Measurements from ENCODE around the gene SNAI1. TPM values are rescaled to one million over a fixed set of nuclear protein-coding genes. Genes with fewer than 3 reads are reported as not detected.
"Not testable (repeated sequence)": the region's sequence is repeated elsewhere in the genome, so short reads cannot be mapped to it uniquely, and the experiment has no call there.

Gene SNAI1
- total RNA-seq, 1 donor from 2014 or later, result 9.7 TPM

DNA sequence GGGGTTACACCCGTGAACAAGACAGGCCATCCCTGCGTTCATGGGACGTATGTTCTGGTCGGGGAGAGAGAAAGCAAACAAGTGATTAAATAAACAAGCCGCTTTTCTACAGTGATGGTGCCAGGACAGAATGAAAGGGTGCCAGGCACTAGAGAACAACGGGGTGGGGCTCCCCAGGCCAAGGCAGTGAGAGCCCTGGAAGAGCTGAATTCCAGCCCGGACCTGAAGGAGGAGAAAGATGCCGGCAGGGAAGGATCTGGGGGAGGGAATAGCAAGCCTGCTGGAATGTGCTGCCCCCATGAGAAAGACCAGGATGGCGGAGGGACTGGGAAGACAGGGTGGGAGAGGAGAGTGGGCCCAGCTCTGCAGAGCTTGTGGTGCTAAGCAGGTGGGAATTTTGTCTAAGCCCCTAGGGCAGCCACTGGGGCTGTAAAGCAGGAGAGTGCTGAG is 7.5 kb downstream of the SNAI1 start:
- H3K4me1 Mint-ChIP-seq, result peaks cover 43% of the 10 kb centered on the region
- no peak overlapping the region for H3K4me3 Mint-ChIP-seq
- H3K9me3 Mint-ChIP-seq, result no peaks in the 10 kb centered on the region
- peak overlapping the region; percentile 90 for H3K27ac Mint-ChIP-seq
- H3K36me3 Mint-ChIP-seq, result no peaks in the 10 kb centered on the region
- no peak for DNase-seq (ENCODE audit: low spot score in 2 of 2, unreplicated experiment in 2 of 2)
- TF ChIP-seq CTCF (IDR thresholded peaks at IDR 0.05; ENCODE audit: unreplicated experiment), result no peak
- no peaks in the 10 kb centered on the region for H3K27me3 Mint-ChIP-seq (ENCODE audit: low read depth)

DNA sequence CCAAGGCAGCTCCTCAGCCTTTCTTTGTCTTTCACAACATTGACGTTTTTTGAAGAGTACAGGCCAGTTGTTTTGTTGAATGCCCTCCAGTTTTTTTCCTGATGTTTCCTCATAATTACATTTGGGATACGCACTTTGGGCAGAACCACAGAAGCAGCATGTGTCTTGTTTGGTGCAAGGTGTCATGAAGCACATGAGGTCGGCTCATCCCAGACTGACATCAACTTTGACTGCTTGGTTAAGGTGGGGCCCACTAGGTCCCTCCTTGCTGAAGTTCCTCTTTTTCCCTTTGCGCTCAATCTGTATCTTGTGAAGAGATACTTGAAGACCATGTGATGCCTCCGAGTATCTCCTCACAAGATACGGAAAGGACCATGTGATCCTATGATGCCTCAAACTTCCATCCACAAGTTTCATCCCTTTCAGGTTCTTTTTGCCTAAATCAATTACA is 10.5 kb downstream of the SNAI1 start:
- DNase-seq (ENCODE audit: low spot score in 2 of 2, unreplicated experiment in 2 of 2), result no peak
- H3K27ac Mint-ChIP-seq, result no peak overlapping the region
- no peak overlapping the region for H3K4me3 Mint-ChIP-seq
- no peaks in the 10 kb centered on the region for H3K36me3 Mint-ChIP-seq
- H3K9me3 Mint-ChIP-seq, result no peaks in the 10 kb centered on the region
- H3K4me1 Mint-ChIP-seq, result peaks cover 29% of the 10 kb centered on the region
- H3K27me3 Mint-ChIP-seq (ENCODE audit: low read depth), result no peaks in the 10 kb centered on the region
- no peak for TF ChIP-seq CTCF (IDR thresholded peaks at IDR 0.05; ENCODE audit: unreplicated experiment)

- no peak overlapping the region for H3K27ac Mint-ChIP-seq
- no peak for TF ChIP-seq CTCF (IDR thresholded peaks at IDR 0.05; ENCODE audit: unreplicated experiment)
- no peaks in the 10 kb centered on the region for H3K36me3 Mint-ChIP-seq
- DNase-seq (ENCODE audit: low spot score in 2 of 2, unreplicated experiment in 2 of 2), result no peak
- H3K4me1 Mint-ChIP-seq, result peaks cover 8% of the 10 kb centered on the region
- H3K9me3 Mint-ChIP-seq, result no peaks in the 10 kb centered on the region
- no peaks in the 10 kb centered on the region for H3K27me3 Mint-ChIP-seq (ENCODE audit: low read depth)
- H3K4me3 Mint-ChIP-seq, result no peak overlapping the region
Measured at GRCh38 chr20:49995586-49995985, 12.8 kb downstream of the SNAI1 start.

DNA sequence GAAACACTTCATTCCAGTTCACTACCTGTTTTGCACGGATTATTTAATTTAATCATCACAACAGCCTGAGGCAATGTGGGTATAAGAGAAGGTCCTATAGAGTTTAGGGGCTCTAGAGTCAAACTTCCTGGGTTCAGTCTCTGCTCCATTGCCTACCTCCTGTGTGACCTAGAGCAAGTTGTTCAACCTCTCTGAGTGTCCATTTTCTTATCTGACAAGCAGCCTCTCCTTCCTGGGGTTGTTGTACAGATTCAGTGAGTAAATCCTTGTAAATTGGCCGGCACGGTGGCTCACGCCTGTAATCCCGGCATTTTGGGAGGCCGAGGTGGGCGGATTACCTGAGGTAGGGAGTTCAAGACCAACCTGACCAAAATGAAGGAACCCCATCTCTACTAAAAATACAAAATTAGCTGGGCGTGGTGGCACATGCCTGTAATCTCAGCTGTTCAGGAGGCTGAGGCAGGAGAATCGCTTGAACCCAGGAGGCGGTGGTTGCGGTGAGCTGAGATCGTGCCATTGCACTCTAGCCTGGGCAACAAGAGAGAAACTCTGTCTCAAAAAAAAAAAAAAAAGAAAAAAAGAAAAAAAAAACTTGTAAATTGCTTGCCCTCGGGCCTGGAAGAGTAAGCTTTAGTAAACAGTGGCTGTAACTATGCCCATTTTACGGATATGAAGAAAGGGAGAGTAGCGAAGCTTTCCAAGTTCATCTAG is 15.9 kb downstream of the SNAI1 start:
- H3K9me3 Mint-ChIP-seq; H3K27me3 Mint-ChIP-seq (ENCODE audit: low read depth); H3K36me3 Mint-ChIP-seq; H3K4me1 Mint-ChIP-seq; H3K4me3 Mint-ChIP-seq; DNase-seq (ENCODE audit: low spot score in 2 of 2, unreplicated experiment in 2 of 2): not testable (repeated sequence)
- peak overlapping the region; percentile 47 for H3K27ac Mint-ChIP-seq

DNA sequence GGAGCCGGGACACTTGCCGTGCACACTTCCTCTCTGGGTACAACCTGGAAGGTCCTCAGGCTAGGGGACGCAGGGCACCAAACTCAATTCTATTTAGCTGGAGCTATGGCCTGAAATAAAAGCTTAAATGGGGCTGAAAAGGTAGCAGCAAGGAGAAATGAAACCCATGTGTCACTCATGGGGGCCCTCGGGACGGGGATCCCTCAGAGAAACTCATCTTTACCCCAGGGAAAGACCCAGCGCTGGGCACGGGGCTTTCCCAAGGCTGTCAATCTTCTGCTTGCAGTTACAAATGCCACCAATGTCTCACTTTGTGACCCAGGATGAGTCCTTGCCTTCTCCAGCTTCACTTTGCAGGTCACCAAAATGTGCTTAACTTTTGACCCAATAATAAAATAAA is 16.5 kb downstream of the SNAI1 start:
- Mint-ChIP-seq H3K27ac (no peak overlapping the region), H3K9me3 (no peaks in the 10 kb centered on the region), H3K27me3 (ENCODE audit: low read depth) (no peaks in the 10 kb centered on the region), H3K36me3 (no peaks in the 10 kb centered on the region), H3K4me3 (no peak overlapping the region), H3K4me1 (no peaks in the 10 kb centered on the region)
- no peak for TF ChIP-seq CTCF (IDR thresholded peaks at IDR 0.05; ENCODE audit: unreplicated experiment)
- no peak for DNase-seq (ENCODE audit: low spot score in 2 of 2, unreplicated experiment in 2 of 2)

DNA sequence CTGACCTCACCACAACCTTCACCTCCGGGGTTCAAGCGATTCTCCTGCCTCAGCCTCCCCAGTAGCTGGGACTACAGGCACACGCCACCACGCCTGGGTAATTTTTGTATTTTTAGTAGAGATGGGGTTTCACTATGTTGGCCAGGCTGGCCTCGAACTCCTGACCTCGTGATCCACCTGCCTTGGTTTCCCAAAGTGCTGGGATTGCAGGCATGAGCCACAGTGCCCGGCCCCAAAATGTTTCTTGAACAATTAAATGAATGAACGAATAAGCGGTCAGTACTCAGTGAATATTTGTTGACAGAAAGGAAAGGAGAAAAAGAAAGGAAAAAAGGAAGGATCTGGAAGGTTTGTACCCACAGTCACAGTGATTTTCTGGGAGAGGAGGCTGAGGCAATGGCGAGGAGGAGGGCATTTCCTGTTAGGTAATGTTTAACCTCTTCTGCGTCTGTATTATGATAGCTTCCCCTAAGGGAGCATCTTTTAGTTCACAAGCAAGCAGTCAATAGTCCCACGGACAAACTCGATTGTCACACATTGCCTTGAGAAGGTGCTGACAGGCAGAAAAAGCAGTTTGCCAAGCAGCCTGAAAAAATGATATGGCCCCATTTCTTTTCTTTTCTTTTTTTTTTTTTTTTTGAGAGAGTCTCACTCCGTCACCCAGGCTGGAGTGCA is 17.9 kb downstream of the SNAI1 start:
- not testable (repeated sequence) for H3K4me3 Mint-ChIP-seq; DNase-seq (ENCODE audit: low spot score in 2 of 2, unreplicated experiment in 2 of 2); H3K27me3 Mint-ChIP-seq (ENCODE audit: low read depth); H3K27ac Mint-ChIP-seq; H3K36me3 Mint-ChIP-seq; H3K9me3 Mint-ChIP-seq; H3K4me1 Mint-ChIP-seq
